Activated CD4-positive, alpha-beta T cell treated with anti-CD3 and anti-CD28 coated beads, Interleukin-2, amount 50 U/mL, for 24 hours (primary cell): Measurements from ENCODE around the gene ITM2C.

Experiments
- DNase-seq, 2 donors: peaks; one replicate each; pipeline ENCODE4 v3.0.0-alpha.2; 2020; ENCODE audit warnings: low read depth in 1 of 2, low spot score in 1 of 2

The ITM2C gene

GRCh38 chr2:230891064-230891463 lies 26.3 kb downstream of the ITM2C start:
- DNase-seq = no peak

- no peak for DNase-seq
These were observed 26.8 kb downstream of the ITM2C start for GRCh38 chr2:230891509-230891908.

- DNase-seq = no peak
These were observed 28.6 kb downstream of the ITM2C start for GRCh38 chr2:230893338-230893737.

GRCh38 chr2:230893841-230894781 lies 29.4 kb downstream of the ITM2C start:
- no peak for DNase-seq

- no peak for DNase-seq
These were observed 31.0 kb downstream of the ITM2C start for GRCh38 chr2:230895536-230896345.

- DNase-seq = no peak
These were observed 31.8 kb downstream of the ITM2C start for GRCh38 chr2:230896346-230897115.

- DNase-seq = no peak
These were observed 33.4 kb downstream of the ITM2C start for GRCh38 chr2:230898016-230898712.

GRCh38 chr2:230898713-230899091 lies 34.0 kb downstream of the ITM2C start:
- DNase-seq = no peak

GRCh38 chr2:230899287-230899686 lies 34.5 kb downstream of the ITM2C start:
- no peak for DNase-seq

- peak in 1 of 2 donors; percentile 55 for DNase-seq
These were observed 35.0 kb downstream of the ITM2C start for GRCh38 chr2:230899786-230900185.

- DNase-seq = no peak
These were observed 35.7 kb downstream of the ITM2C start for GRCh38 chr2:230900336-230900995.

GRCh38 chr2:230901006-230901405 lies 36.3 kb downstream of the ITM2C start:
- DNase-seq = no peak

GRCh38 chr2:230902180-230902899 lies 37.6 kb downstream of the ITM2C start:
- peak; percentile 41 to 61 for DNase-seq

GRCh38 chr2:230903231-230904150 lies 38.7 kb downstream of the ITM2C start:
- DNase-seq = no peak

- DNase-seq = no peak
These were observed 40.2 kb downstream of the ITM2C start for GRCh38 chr2:230904856-230905447.

GRCh38 chr2:230905448-230906421 lies 41.0 kb downstream of the ITM2C start:
- DNase-seq = peak; percentile 70 to 94
